HFF-Myc (cell line): ENCODE results near the gene NEAT1.

Experiments
- DNase-seq: peaks from one replicate; pipeline ENCODE4 v3.0.0-alpha.2; 2011; ENCODE audit warnings: low read depth; ENCODE audit errors: extremely low read depth
- H3K4me3 ChIP-seq: replicated peaks from 2 replicates; pipeline ENCODE4 v1.5.1; 2011; ENCODE audit warnings: low read depth, mild to moderate bottlenecking, control low read depth, low read length
- TF ChIP-seq, protein P1 (sequence below): IDR thresholded peaks from 2 replicates; pipeline ENCODE4 v1.5.1; 2012; ENCODE audit warnings: mild to moderate bottlenecking, low read depth, low read length, control low read depth; ENCODE audit errors: missing control alignments

NEAT1 gene

DNA sequence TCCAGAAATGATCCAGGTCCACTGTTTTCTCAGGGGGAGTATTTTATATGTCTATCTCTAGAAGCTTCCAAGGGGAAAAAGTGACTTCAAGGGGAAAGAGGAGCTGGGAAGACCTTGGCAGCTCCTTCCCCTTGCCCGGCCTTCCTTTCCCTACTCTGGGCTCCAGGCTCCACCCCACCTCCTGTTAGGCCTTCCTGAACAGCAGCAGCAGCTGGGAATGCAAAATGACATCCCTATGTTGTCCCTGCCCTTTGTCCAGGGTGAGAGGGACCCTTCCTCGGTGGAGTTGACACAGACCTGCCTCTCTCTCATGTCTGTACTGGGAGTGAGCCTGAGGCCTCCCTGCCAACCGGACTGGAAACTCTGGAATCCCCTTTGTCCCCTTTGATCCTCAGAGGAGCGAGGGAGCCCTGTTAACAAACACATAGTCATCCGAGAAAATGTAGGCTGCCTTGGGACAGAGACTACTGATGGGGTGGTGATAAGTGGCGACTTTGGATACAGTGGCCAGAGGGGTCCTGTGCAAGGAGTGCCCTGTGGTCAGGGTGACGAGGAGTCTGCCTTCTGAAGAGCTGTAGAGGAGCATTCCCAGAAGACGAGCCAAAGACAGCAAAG lies 67.2 kb downstream of the NEAT1 start:
- TF ChIP-seq, protein P1, sequence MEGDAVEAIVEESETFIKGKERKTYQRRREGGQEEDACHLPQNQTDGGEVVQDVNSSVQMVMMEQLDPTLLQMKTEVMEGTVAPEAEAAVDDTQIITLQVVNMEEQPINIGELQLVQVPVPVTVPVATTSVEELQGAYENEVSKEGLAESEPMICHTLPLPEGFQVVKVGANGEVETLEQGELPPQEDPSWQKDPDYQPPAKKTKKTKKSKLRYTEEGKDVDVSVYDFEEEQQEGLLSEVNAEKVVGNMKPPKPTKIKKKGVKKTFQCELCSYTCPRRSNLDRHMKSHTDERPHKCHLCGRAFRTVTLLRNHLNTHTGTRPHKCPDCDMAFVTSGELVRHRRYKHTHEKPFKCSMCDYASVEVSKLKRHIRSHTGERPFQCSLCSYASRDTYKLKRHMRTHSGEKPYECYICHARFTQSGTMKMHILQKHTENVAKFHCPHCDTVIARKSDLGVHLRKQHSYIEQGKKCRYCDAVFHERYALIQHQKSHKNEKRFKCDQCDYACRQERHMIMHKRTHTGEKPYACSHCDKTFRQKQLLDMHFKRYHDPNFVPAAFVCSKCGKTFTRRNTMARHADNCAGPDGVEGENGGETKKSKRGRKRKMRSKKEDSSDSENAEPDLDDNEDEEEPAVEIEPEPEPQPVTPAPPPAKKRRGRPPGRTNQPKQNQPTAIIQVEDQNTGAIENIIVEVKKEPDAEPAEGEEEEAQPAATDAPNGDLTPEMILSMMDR: no peak
- H3K4me3 ChIP-seq: no peak overlapping the region
- DNase-seq: no peak

DNA sequence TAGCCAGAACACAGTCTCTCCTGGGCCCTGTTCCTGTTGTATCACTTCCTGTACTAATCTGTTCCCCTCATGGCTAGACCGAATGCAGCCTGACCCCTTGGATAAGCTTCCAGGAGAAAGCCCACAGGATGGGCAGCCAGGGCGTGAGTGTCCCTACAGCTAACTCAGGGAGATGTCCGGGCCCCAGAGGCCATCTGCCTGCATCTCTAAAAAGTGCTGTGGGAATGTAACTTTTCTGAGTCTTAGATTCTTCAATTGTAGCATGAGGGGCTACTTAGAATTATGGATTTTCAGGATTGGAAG lies 68.5 kb downstream of the NEAT1 start:
- TF ChIP-seq, protein P1: no peak
- DNase-seq: no peak
- H3K4me3 ChIP-seq: no peak overlapping the region

DNA sequence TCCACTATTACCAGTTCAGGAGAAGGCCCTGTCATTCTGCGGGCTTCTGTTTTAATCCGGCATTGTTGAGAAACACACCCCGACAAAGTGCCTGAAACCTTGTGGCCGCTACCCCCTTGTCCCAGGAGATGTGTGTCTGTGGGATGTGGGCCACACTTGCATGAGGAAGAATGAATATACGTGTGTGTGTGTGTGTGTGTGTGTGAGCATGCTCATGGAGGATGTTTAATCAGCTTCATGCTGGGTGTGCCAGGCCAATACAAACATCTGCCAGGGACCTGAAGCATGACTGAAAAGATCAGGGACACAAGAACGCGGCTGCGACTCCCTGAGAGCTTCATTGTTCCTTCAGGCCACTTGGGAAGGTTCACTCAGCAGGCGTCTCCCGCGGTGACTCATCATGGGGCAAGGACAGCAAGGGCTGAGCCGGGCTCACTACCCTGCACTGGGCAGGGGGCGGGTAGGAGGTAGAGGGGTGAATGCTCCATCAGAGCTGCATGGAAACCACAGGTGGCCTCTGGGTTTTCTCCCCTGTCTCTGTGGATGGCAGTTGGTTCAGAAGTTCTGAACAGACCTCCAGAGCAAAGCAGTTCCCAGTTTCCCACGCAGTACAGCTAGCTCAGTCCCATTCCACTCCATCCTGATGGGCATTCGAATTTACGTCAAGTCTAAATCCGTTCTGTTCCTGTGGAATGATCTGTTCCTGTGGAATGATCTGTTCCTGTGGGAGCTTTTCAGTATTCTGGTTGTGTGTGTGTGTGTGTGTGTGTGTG lies 69.2 kb downstream of the NEAT1 start:
- no peak overlapping the region for H3K4me3 ChIP-seq

DNA sequence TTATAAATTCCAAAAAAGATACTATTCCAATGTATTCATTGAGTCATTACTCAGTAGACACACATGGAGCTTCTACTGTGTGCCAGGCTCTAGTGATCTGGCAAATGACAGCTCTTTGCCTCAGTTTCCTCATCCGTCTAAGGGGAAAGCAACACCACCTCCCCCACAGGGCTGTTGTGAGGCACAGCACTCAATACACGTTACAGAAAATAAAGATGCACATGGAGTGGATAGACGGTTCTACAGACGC lies 69.7 kb downstream of the NEAT1 start:
- no peak for DNase-seq
- no peak overlapping the region for H3K4me3 ChIP-seq
- TF ChIP-seq, protein P1: no peak

More for the DNA sequence above, 69.2 kb downstream of the NEAT1 start:
- DNase-seq: no peak
- TF ChIP-seq, protein P1: no peak

DNA sequence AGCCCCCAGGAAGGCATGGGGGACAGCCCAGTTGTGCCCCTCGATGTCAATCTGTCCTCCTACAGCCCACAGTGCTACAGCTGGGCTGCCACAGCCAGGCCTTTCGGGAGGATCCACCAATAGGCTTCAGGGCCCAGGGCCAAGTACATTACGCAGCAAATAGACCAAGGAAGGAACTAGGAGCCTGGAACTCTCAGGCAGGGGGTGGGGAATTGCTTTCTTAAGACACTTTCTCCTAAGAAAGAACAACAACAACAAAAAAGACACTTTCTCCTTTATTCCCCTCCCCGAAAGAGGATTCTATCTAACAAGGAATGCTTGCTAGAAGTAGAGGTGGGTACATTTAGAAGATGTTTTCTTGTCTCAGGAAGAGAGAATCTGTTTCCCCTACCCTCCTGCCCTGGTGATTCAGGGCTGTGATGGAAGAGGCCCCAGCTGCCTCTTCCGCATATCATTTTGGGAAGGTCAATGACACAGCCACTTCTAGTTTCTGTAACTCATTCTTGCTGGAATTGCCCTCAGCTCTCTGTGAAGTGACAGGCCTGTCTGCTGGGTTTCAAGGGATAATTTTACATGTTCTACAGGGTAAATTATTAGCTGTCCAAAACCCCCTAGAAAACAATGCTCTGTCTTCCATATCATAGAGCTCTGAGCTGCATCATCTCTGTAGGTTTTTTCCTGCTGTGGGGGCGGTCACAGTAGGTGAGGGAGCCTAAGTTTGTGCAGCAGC lies 70.2 kb downstream of the NEAT1 start:
- no peak overlapping the region for H3K4me3 ChIP-seq
- no peak for DNase-seq
- TF ChIP-seq, protein P1: no peak

DNA sequence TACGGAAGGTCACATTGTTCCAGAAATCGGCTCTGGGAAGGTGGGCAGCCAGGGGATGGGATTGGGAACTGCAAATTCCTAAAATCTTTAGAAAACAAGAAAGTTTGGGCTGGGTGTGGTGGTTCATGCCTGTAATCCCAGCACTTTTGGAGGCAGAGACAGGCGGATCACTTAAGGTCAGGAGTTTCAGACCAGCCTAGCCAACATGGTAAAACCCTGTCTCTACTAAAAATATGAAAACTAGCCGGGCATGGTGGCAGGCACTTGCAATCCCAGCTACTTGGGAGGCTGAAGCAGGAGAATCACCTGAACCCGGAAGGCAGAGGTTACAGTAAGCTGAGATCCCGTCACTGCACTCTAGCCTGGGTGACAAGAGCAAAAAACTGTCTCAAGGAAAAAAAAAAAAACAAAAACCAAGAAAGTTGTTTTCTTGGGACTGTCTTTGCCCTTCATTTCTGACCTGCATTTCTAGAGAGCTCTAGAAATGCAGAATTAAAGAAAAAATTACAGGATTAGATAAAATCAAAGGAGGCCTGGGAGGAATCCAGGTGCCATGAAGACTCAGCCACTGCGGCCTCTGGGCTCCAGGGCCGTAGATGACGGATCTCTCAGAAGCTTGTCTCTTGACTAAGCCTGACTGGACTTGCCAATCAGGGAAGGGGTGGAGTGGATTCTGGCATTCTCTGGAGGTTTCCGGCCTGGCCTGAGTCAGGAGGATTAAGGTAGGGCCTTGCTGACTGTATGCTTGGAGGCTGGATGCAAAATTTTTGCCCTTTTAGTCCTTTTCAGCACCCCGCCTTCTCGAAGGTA lies 71.0 kb downstream of the NEAT1 start:
- DNase-seq: no peak
- TF ChIP-seq, protein P1: no peak
- no peak overlapping the region for H3K4me3 ChIP-seq
